OCI-LY7 (cell line): ENCODE data around the gene NEMF. TPM values are rescaled to one million over a fixed set of nuclear protein-coding genes. Genes with fewer than 3 reads are reported as not detected.

ENCODE experiments used
- Bru-seq: library from RNA; stranded (reverse); fragments of 400-500 nt; gene quantifications from one replicate; lab custom pipeline; 2021; lab: Mats Ljungman, UMichigan
- BruChase-seq, 2 experiments: library from RNA; stranded (reverse); fragments of 400-500 nt; gene quantifications; one replicate each; lab custom pipeline; 2021; lab: Mats Ljungman, UMichigan
- BruUV-seq: library from RNA; stranded (reverse); fragments of 400-500 nt; replicated peaks from 2 replicates; lab custom pipeline; 2021; lab: Mats Ljungman, UMichigan
- CTCF ChIA-PET: fragments of 300-600 bp; sonication (Branson Sonifier 250); formaldehyde crosslinking; loops from one replicate; lab custom pipeline; 2022; ENCODE audit warnings: antibody characterized with exemption; ENCODE audit not compliant: unreplicated experiment; lab: Charles Lee
- POLR2A ChIA-PET: fragments of 300-600 bp; sonication (Branson Sonifier 250); formaldehyde crosslinking; loops from one replicate; lab custom pipeline; 2022; ENCODE audit warnings: antibody characterized with exemption; lab: Charles Lee
- DNase-seq: peaks from one replicate; pipeline ENCODE4 v3.0.0-alpha.2; 2015; ENCODE audit warnings: low spot score
- H2AFZ ChIP-seq: fragments of 200-600 bp; sonication (generic), shearing (Covaris generic); 2 replicates; pipeline ENCODE4 v1.6.1; 2014; ENCODE audit warnings: mild to moderate bottlenecking, antibody characterized with exemption, low read length, moderate library complexity
- H3K27ac ChIP-seq: fragments of 200-600 bp; sonication (generic); 2 replicates; pipeline ENCODE4 v1.5.1; 2014; ENCODE audit warnings: mixed run types, low read depth, mild to moderate bottlenecking, moderate library complexity, low read length, inconsistent platforms; ENCODE audit not compliant: poor library complexity, severe bottlenecking
- H3K36me3 ChIP-seq: fragments of 200-600 bp; sonication (generic); 2 replicates; pipeline ENCODE4 v1.6.1; 2014; ENCODE audit warnings: mild to moderate bottlenecking, antibody characterized with exemption, low read length, moderate library complexity, mixed read lengths; ENCODE audit not compliant: insufficient read depth
- H3K4me1 ChIP-seq: fragments of 200-600 bp; sonication (generic); 2 replicates; pipeline ENCODE4 v1.5.1; 2014; ENCODE audit warnings: mild to moderate bottlenecking, low read length; ENCODE audit not compliant: insufficient read depth, poor library complexity, severe bottlenecking
- H3K4me2 ChIP-seq: fragments of 200-600 bp; sonication (generic); 2 replicates; pipeline ENCODE4 v1.6.1; 2014; ENCODE audit warnings: mild to moderate bottlenecking, low read length
- H3K4me3 ChIP-seq: fragments of 200-600 bp; sonication (generic); 2 replicates; pipeline ENCODE4 v1.5.1; 2014; ENCODE audit warnings: mild to moderate bottlenecking, low read depth, low read length; ENCODE audit not compliant: poor library complexity, severe bottlenecking
- H3K79me2 ChIP-seq: fragments of 200-600 bp; sonication (generic); 2 replicates; pipeline ENCODE4 v1.6.1; 2016; ENCODE audit warnings: low read depth, mild to moderate bottlenecking, low read length, moderate library complexity, mixed read lengths; ENCODE audit not compliant: insufficient read depth
- H3K9me2 ChIP-seq: fragments of 200-600 bp; sonication (generic); 2 replicates; pipeline ENCODE4 v1.6.1; 2016; ENCODE audit warnings: mild to moderate bottlenecking, low read length, mixed read lengths; ENCODE audit not compliant: insufficient read depth
- H3K9me3 ChIP-seq: fragments of 200-600 bp; sonication (generic); 2 replicates; pipeline ENCODE4 v1.6.1; 2014; ENCODE audit warnings: mild to moderate bottlenecking, mixed run types, low read length, mixed read lengths
- H4K20me1 ChIP-seq: fragments of 200-600 bp; sonication (generic); 2 replicates; pipeline ENCODE4 v1.6.1; 2014; ENCODE audit warnings: mild to moderate bottlenecking, antibody characterized with exemption, low read length, moderate library complexity, mixed read lengths; ENCODE audit not compliant: insufficient read depth
- EZH2phosphoT487 ChIP-seq: fragments of 200-600 bp; sonication (generic); IDR thresholded peaks from 2 replicates; pipeline ENCODE4 v1.6.1; 2018; ENCODE audit warnings: low read depth, borderline replicate concordance, mild to moderate bottlenecking, mixed run types, antibody characterized with exemption, low read length, moderate library complexity, mixed read lengths
- intact Hi-C: fragments of 100-400 bp; cut with micrococcal nuclease; formaldehyde crosslinking; loops from one replicate; pipeline ENCODE4 v1.10.0; 2022; ENCODE audit not compliant: unreplicated experiment
- long read RNA-seq: library from polyadenylated mRNA; stranded (forward); transcript quantifications from one replicate; pipeline ENCODE4 v2.0.0, GENCODE V29; 2022
- total RNA-seq, 2 experiments: library from RNA; depleted of rRNA in 1 of 2; stranded (reverse); fragments of >200 nt in 1 of 2; shearing (Covaris generic) in 1 of 2; gene quantifications; 2 replicates each; pipeline ENCODE4 v1.2.3, GENCODE V29; 2014 to 2022
- TF ChIP-seq, protein P1 (sequence below): fragments of 200-600 bp; sonication (generic); conservative IDR thresholded peaks from 2 replicates; pipeline ENCODE4 v1.5.1; 2014; ENCODE audit warnings: mild to moderate bottlenecking, antibody characterized with exemption, low read length, moderate library complexity, mixed read lengths

The NEMF gene, protein sequence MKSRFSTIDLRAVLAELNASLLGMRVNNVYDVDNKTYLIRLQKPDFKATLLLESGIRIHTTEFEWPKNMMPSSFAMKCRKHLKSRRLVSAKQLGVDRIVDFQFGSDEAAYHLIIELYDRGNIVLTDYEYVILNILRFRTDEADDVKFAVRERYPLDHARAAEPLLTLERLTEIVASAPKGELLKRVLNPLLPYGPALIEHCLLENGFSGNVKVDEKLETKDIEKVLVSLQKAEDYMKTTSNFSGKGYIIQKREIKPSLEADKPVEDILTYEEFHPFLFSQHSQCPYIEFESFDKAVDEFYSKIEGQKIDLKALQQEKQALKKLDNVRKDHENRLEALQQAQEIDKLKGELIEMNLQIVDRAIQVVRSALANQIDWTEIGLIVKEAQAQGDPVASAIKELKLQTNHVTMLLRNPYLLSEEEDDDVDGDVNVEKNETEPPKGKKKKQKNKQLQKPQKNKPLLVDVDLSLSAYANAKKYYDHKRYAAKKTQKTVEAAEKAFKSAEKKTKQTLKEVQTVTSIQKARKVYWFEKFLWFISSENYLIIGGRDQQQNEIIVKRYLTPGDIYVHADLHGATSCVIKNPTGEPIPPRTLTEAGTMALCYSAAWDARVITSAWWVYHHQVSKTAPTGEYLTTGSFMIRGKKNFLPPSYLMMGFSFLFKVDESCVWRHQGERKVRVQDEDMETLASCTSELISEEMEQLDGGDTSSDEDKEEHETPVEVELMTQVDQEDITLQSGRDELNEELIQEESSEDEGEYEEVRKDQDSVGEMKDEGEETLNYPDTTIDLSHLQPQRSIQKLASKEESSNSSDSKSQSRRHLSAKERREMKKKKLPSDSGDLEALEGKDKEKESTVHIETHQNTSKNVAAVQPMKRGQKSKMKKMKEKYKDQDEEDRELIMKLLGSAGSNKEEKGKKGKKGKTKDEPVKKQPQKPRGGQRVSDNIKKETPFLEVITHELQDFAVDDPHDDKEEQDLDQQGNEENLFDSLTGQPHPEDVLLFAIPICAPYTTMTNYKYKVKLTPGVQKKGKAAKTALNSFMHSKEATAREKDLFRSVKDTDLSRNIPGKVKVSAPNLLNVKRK
- total RNA-seq (2014; rRNA removed; shearing (Covaris generic)) (63.2 and 71.3 TPM in 2 replicates), total RNA-seq (2022) (67.5 and 79.4 TPM in 2 replicates), Bru-seq, nascent RNA (percentile 86 among the genes with signal in this experiment), BruChase-seq, experiment 1, labeled RNA remaining after a 6-hour chase (percentile 85 among the genes with signal in this experiment), BruChase-seq, experiment 2, labeled RNA remaining after a 2-hour chase (percentile 83 among the genes with signal in this experiment)
- long read RNA-seq, full-length matches to known transcripts: 74 of 112 reads
- long read RNA-seq, partial matches to known transcripts: 6 of 112 reads
- long read RNA-seq, other reads (novel, unspliced or antisense): 32 of 112 reads

DNA sequence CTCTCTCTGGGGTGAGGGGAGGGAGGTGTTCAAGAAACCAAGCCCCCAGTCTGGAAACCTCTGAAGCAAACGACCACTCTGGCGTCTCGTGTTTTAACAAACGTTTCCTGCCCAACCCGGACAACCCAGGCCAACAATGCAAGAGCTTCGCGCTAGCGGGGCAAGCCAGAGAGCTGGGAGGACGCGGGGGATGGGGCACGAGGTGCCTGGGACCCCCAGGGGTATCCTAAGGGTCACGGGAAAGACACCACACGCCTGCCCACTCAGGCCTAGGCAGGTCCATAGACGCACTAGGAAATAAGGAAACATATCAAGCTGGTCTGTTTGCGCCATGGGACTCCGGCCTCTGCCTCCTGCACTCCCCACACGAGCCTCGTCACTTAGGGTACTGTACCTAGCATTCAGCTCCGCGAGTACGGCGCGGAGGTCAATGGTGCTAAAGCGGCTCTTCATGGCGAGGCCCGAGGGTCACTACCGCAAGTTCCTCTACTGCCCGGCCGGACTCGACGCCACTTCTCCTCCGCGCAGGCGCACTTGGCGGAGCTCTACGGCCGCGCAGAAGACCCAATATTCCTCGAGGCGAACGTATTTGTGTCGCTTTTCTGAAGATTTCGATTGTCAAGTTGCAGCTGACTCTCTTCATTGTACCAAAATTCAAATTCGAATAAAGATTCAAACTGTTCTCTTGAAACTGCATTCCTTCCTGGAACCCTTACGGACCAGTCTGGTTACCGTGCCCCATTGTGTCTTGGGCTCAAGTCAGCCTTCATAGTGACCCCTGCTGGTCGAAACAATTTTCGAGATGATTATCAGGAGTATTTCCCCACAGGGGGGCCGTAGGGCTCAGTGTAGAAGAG lies at the start of gene NEMF:
Gene NEMF (minus strand): TSS at position 488 of the 857 bp plus-strand sequence. CDS start 35 bp downstream, at position 453.
- no peaks in the 10 kb centered on the region for H3K9me2 ChIP-seq
- H3K79me2 ChIP-seq: peaks cover 32% of the 10 kb centered on the region
- H3K4me1 ChIP-seq: peaks cover 39% of the 10 kb centered on the region
- H3K36me3 ChIP-seq: peaks cover 29% of the 10 kb centered on the region
- peak; percentile 93 for DNase-seq
- ChIA-PET CTCF (interaction anchor here (0.7 to 2.3 kb wide), 5 partner anchors 9 to 264 kb away, joined by 3 to 20 read pairs (median 4); partner anchors contain the start of genes DNAAF2 and VCPKMT), POLR2A (interaction anchor here (0.6 to 4.4 kb wide), 27 partner anchors 10 to 1650 kb away, joined by 3 to 50 read pairs (median 4); partner anchors contain the start of genes ARF6, DNAAF2, KLHDC2 and RPS29)
- peak within 1 kb of the TSS; percentile 84 for H3K4me2 ChIP-seq
- peak within 1 kb of the TSS; percentile 55 for H3K27ac ChIP-seq
- peak within 1 kb of the TSS; percentile 93 for H3K4me3 ChIP-seq
- intact Hi-C loops: loop anchor here (1.0 to 5.0 kb wide), 2 partner anchors 218 to 680 kb away; partner anchors contain the start of gene MAP4K5
- no peaks in the 10 kb centered on the region for H4K20me1 ChIP-seq
- no peak for TF ChIP-seq EZH2phosphoT487
- TF ChIP-seq, protein P1, sequence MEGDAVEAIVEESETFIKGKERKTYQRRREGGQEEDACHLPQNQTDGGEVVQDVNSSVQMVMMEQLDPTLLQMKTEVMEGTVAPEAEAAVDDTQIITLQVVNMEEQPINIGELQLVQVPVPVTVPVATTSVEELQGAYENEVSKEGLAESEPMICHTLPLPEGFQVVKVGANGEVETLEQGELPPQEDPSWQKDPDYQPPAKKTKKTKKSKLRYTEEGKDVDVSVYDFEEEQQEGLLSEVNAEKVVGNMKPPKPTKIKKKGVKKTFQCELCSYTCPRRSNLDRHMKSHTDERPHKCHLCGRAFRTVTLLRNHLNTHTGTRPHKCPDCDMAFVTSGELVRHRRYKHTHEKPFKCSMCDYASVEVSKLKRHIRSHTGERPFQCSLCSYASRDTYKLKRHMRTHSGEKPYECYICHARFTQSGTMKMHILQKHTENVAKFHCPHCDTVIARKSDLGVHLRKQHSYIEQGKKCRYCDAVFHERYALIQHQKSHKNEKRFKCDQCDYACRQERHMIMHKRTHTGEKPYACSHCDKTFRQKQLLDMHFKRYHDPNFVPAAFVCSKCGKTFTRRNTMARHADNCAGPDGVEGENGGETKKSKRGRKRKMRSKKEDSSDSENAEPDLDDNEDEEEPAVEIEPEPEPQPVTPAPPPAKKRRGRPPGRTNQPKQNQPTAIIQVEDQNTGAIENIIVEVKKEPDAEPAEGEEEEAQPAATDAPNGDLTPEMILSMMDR: peak; percentile 99
- H2AFZ ChIP-seq: peak within 1 kb of the TSS; percentile 82
- BruUV-seq: TSS peak; percentile 69
- no peaks in the 10 kb centered on the region for H3K9me3 ChIP-seq

DNA sequence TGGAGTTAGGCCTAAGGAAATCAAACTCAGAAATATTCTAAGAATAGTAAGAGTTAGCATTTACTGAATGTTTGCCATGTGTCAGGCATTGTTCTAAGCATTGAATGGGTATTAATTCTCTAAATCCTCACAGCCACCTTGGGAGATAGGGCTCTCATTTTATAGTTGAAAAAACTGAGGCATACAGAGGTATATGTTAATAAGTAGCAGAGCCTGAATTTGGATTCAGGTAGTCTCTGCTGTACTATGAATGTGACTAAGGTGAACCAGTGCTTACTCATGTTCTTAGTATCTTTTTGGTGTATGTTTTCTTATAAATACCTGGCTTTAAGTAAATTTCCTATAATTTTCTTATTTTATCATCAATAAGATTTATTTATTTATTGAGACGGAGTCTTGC lies 48.4 kb upstream of the NEMF start:
- DNase-seq: no peak
- CTCF ChIA-PET: no interaction called here
- no peak overlapping the region for H3K4me3 ChIP-seq
- peaks cover 29% of the 10 kb centered on the region for H3K4me1 ChIP-seq
- peaks cover 30% of the 10 kb centered on the region for H3K36me3 ChIP-seq
- H3K27ac ChIP-seq: no peak overlapping the region
- H4K20me1 ChIP-seq: peaks cover 23% of the 10 kb centered on the region
- TF ChIP-seq EZH2phosphoT487: no peak
- TF ChIP-seq, protein P1: no peak
- BruUV-seq: no TSS peak
- H3K9me3 ChIP-seq: 0 out of 2 replicates have a peak, but pooled peaks cover 4% of the 10 kb centered on the region
- no peak overlapping the region for H3K4me2 ChIP-seq
- no peak overlapping the region for H2AFZ ChIP-seq
- POLR2A ChIA-PET: interaction anchor here (0.6 kb wide), 1 partner anchor 15 kb away, joined by 3 read pairs; no protein-coding TSS in a partner anchor
- H3K9me2 ChIP-seq: no peaks in the 10 kb centered on the region
- intact Hi-C loops: no loop called here
- H3K79me2 ChIP-seq: peaks cover 43% of the 10 kb centered on the region
